Sigmoid colon (tissue), 7 donors: Measurements from ENCODE around the gene PPP1R3F. TPM values are rescaled to one million over a fixed set of nuclear protein-coding genes. Genes with fewer than 3 reads are reported as not detected.

Experiments
- DNase-seq: peaks from one replicate; pipeline ENCODE4 v3.0.0-alpha.2; 2019
- H3K27ac ChIP-seq, 4 donors: fragments of 200-600 bp; sonication (generic); one replicate each; pipeline ENCODE4 v1.5.1; 2016 to 2019; ENCODE audit warnings: mild to moderate bottlenecking in 1 of 4
- H3K27me3 ChIP-seq, 3 donors: fragments of 200-600 bp; sonication (generic); one replicate each; pipeline ENCODE4 v1.5.1; 2019; ENCODE audit warnings: mild to moderate bottlenecking in 1 of 3
- H3K36me3 ChIP-seq, 4 donors: fragments of 200-600 bp; sonication (generic); one replicate each; pipeline ENCODE4 v1.5.1; 2016 to 2019
- H3K4me1 ChIP-seq, 4 donors: fragments of 200-600 bp; sonication (generic); one replicate each; pipeline ENCODE4 v1.5.1; 2017 to 2019
- H3K4me3 ChIP-seq, 4 donors: fragments of 200-600 bp; sonication (generic); one replicate each; pipeline ENCODE4 v1.5.1; 2017 to 2019; ENCODE audit warnings: mild to moderate bottlenecking in 2 of 4, moderate library complexity in 1 of 4
- H3K9me3 ChIP-seq, 4 donors: fragments of 200-600 bp in 3 of 4; sonication (generic) in 3 of 4; one replicate each; pipeline versions ENCODE4 v1.5.1 to v1.6.1; 2013 to 2019
- CTCF ChIP-seq, 4 experiments: fragments of 450-650 bp in 3 of 4; fragments of 200-600 bp in 1 of 4; IDR thresholded peaks; one replicate each; pipeline ENCODE4 v1.5.1; 2016 to 2019; ENCODE audit warnings: antibody characterized with exemption in 4 of 4, mild to moderate bottlenecking in 3 of 4, moderate library complexity in 2 of 4
- EP300 ChIP-seq, 4 donors: sonication (generic); formaldehyde crosslinking; IDR thresholded peaks; one replicate each; pipeline ENCODE4 v1.6.1; 2017; ENCODE audit warnings: antibody characterized with exemption in 4 of 4
- POLR2A ChIP-seq, 2 donors: fragments of 450-650 bp; IDR thresholded peaks; one replicate each; pipeline ENCODE4 v1.6.1; 2016; ENCODE audit warnings: antibody characterized with exemption in 2 of 2, mild to moderate bottlenecking in 2 of 2, moderate library complexity in 2 of 2
- POLR2AphosphoS5 ChIP-seq, 4 donors: sonication (generic); formaldehyde crosslinking; IDR thresholded peaks; one replicate each; pipeline ENCODE4 v1.6.1; 2017; ENCODE audit warnings: antibody characterized with exemption in 4 of 4
- whole genome bisulfite sequencing, 2 donors: extraction: QIAGEN DNeasy Blood & Tissue Kit; methylation state at CpG; one replicate each; pipeline ENCODE4 v1.1.7; 2013; 5-methylcytosine and 5-hydroxymethylcytosine counted together
- intact Hi-C: fragments of 100-400 bp; cut with DNase I; formaldehyde crosslinking; loops from one replicate; pipeline ENCODE4 v1.15.1; 2023
- polyA plus RNA-seq, 3 donors: library from polyadenylated mRNA; stranded (reverse); fragments of 200-250 nt; gene quantifications; one replicate each; pipeline ENCODE4 v1.2.3, GENCODE V29; 2013
- total RNA-seq, 4 donors: library from RNA; depleted of rRNA; stranded (reverse); fragments of >200 nt; gene quantifications; one replicate each; pipeline ENCODE4 v1.1.0, GENCODE V29; 2016
- donor health status: healthy with polysubstance abuse.
- donor health status: Bipolar disorder and iron deficiency.
- donor health status: healthy.

PPP1R3F gene
- total and polyA plus RNA-seq, 7 donors = 2.2 to 13.7 (median 8.6) TPM

DNA sequence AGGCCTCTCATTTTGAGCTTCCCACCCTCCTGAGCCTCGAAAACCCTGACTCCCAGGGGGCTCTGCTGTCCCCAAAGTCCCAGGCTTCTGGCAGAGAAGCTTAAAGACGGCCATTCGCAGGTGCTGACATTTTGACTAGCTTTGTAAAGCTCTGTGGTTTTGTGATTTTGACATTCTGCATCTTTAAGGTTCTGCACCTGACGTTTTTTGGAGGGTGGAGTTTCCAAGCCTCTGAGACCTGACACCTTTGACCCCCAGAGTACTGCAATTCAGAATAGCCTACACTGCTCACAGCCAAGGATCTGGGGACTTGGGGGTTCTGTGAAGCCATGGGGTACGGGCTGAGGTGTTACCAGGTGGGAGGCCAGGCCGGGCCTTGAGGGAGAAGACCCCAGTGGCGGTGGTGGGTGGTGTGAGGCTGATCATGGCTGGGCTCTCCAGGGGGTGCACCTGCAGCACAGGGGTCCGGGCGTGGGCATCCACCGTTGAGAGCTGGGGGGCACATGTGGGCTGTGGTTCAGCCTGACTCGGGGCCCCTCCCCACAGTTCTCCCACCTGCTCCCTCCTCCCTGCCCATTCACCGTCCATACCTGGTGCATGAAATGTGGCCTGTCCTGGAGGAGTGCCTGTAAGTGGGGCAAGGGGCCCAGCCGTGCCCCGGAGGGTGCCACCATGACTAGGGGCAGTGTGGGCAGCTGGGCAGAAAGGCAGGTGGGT lies 12.4 kb upstream of the PPP1R3F start:
- peaks cover 0 to 3% (median 0%) of the 10 kb centered on the region in 3 donors for H3K27me3 ChIP-seq
- no peaks in the 10 kb centered on the region for H3K4me1 ChIP-seq
- WGBS, 2 donors = 80% methylated on average over 14 of the region's 14 CpGs
- TF ChIP-seq POLR2A (IDR thresholded peaks at IDR 0.05) (no peak), CTCF (IDR thresholded peaks at IDR 0.05) (no peak)
- H3K9me3 ChIP-seq = no peaks in the 10 kb centered on the region
- H3K36me3 ChIP-seq = no peaks in the 10 kb centered on the region
- H3K27ac ChIP-seq = no peak overlapping the region
- H3K4me3 ChIP-seq = no peak overlapping the region
- no peak for DNase-seq
- intact Hi-C loops = no loop called here

DNA sequence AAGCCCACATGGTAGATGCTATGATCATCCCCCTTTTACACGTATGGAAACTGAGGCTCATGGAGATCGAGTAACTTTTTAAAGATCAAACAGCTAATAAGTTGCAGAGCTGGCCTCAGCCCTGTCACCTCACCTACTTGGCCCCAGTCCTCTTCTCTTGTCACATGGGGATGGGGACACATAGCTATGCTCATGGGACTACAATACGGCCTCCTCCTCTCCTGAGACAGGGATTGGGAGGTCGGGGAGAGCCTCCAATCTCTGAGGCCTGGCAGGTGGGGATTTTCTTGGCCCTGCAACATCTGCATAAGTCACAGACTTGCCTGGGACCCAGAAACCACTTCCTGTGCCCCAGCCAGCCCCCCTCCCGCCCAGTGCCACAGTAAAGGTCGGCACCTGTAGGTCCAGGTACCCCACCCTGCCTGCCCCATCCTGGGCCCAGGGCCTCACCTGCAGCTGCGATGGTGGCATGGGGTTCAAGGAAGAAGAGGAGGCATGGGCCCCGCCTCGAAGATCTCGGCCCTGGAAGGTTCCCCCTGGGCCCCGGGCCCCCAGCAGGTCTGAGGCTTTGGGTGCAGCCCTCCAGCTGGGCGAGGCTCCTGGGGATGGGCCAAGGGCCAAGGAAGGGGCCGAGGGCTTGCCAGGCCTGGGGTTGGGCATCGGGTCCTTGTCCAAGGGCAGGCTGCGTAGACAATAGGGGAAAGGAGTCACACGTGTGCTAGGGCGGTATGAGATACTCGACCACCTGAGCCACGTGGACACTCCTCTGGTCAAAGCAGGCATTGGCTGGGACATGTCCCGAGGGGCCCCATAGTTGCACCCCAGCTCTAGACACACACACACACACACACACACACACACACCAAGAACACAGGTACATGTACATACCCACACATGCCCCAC lies 11.5 kb upstream of the PPP1R3F start:
- WGBS, 2 donors = 46 to 60% methylated on average over 20 of the region's 20 CpGs
- H3K9me3 ChIP-seq = no peaks in the 10 kb centered on the region
- DNase-seq = no peak
- no peaks in the 10 kb centered on the region for H3K4me1 ChIP-seq
- peaks cover 0 to 3% (median 0%) of the 10 kb centered on the region in 3 donors for H3K27me3 ChIP-seq
- intact Hi-C loops = no loop called here
- no peak overlapping the region for H3K27ac ChIP-seq
- H3K36me3 ChIP-seq = no peaks in the 10 kb centered on the region
- H3K4me3 ChIP-seq = no peak overlapping the region
- TF ChIP-seq POLR2A (IDR thresholded peaks at IDR 0.05) = no peak
- no peak for TF ChIP-seq EP300 (IDR thresholded peaks at IDR 0.05)
- TF ChIP-seq CTCF (IDR thresholded peaks at IDR 0.05) = no peak
- TF ChIP-seq POLR2AphosphoS5 (IDR thresholded peaks at IDR 0.05) = no peak

DNA sequence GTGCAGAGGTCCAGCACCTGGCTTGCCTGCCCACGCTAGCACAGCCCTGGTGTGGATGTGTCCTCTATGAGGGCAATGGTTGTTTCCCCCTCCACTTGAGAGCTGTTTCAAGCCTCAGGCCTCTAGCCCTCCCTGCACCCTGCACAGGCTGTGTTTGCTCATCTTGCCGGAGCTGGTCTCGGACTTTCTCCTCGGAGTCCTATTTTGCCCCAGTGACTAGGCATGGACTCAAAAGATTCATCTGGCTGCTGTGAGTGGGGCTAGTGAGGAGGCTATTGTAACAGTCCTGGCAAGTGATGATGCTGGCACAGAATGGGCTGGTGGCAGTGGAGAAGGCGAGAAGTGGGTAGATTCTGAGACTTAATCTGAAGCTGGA lies 10.9 kb upstream of the PPP1R3F start:
- TF ChIP-seq POLR2AphosphoS5 (IDR thresholded peaks at IDR 0.05) = no peak
- TF ChIP-seq CTCF (IDR thresholded peaks at IDR 0.05) = no peak
- TF ChIP-seq EP300 (IDR thresholded peaks at IDR 0.05) = no peak
- TF ChIP-seq POLR2A (IDR thresholded peaks at IDR 0.05) = no peak
- 79 to 83% methylated on average over 5 of the region's 5 CpGs for WGBS, 2 donors
- no peak overlapping the region for H3K27ac ChIP-seq
- intact Hi-C loops = no loop called here
- H3K27me3 ChIP-seq = peaks cover 0 to 3% (median 0%) of the 10 kb centered on the region in 3 donors
- H3K4me1 ChIP-seq = no peaks in the 10 kb centered on the region
- no peak for DNase-seq
- no peaks in the 10 kb centered on the region for H3K9me3 ChIP-seq
- H3K36me3 ChIP-seq = no peaks in the 10 kb centered on the region
- no peak overlapping the region for H3K4me3 ChIP-seq

GRCh38 chrX:49260221-49260985 lies 9.2 kb upstream of the PPP1R3F start:
- Histone ChIP-seq H3K27ac (no peak overlapping the region), H3K4me3 (no peak overlapping the region), H3K36me3 (no peaks in the 10 kb centered on the region), H3K27me3 (peaks cover 0 to 3% (median 0%) of the 10 kb centered on the region in 3 donors), H3K4me1 (no peaks in the 10 kb centered on the region), H3K9me3 (no peaks in the 10 kb centered on the region)
- no peak for TF ChIP-seq POLR2A (IDR thresholded peaks at IDR 0.05)
- TF ChIP-seq EP300 (IDR thresholded peaks at IDR 0.05) = no peak
- DNase-seq = no peak
- WGBS, 2 donors = 93 to 97% methylated on average over 17 of the region's 17 CpGs
- intact Hi-C loops = no loop called here

DNA sequence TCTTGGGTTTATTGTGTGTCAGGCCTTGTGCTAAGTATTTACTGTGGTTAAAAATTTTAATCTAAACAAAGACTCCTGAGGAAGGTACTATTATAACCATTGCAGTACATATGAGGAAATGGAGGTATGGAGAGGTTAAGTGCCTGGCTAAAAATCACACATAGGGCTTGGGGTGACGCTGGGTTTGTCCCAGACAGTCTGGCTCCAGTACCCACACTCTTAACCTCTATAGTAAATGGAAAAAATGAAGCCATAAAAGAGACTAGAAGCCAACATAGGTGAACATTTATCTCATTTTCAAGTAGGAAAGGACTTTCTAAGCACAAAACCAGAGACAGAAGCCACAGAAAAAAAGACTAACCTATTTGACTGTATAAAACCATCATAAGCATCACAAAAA lies 7.0 kb upstream of the PPP1R3F start:
- WGBS, 2 donors = 42% methylated on average over 1 of the region's 1 CpG
- intact Hi-C loops = no loop called here

More for the DNA sequence above, 7.0 kb upstream of the PPP1R3F start:
- H3K27ac ChIP-seq = no peak overlapping the region
- H3K36me3 ChIP-seq = no peaks in the 10 kb centered on the region
- H3K4me1 ChIP-seq = no peaks in the 10 kb centered on the region
- H3K27me3 ChIP-seq = peaks cover 0 to 3% (median 0%) of the 10 kb centered on the region in 3 donors
- no peaks in the 10 kb centered on the region for H3K9me3 ChIP-seq
- TF ChIP-seq EP300 (IDR thresholded peaks at IDR 0.05) (no peak), POLR2A (IDR thresholded peaks at IDR 0.05) (no peak), POLR2AphosphoS5 (IDR thresholded peaks at IDR 0.05) (no peak), CTCF (IDR thresholded peaks at IDR 0.05) (no peak)
- no peak overlapping the region for H3K4me3 ChIP-seq
- no peak for DNase-seq
